C4-2B (cell line): Measurements from ENCODE around the gene WNK3.
"Not testable (repeated sequence)": the region's sequence is repeated elsewhere in the genome, so short reads cannot be mapped to it uniquely, and the experiment has no call there.

Experiments used
- CTCF ChIP-seq: fragments of 450-650 bp; conservative IDR thresholded peaks from 2 replicates; pipeline ENCODE4 v1.5.1; 2017; ENCODE audit warnings: mild to moderate bottlenecking
- ZFX ChIP-seq: fragments of 450-650 bp; IDR thresholded peaks from 2 replicates; pipeline ENCODE4 v1.6.1; 2017

DNA sequence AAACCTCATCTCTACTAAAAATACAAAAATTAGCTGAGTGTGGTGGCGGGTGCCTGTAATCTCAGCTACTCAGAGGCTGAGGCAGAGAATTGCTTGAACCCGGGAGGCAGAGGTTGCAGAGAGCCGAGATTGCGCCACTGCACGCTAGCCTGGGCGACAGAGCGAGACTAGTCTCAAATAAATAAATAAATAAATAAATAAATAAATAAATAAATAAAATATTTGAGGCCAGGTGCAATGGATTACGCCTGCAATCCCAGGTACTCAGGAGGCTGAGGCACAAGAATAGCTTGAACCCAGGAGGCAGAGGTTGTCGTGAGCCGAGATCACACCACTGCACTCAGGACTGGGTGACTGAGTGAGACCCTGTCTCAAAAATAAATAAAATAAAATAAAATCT is 20.5 kb downstream of the WNK3 start:
- not testable (repeated sequence) for TF ChIP-seq CTCF, ZFX
